GM20431 (cell line): ENCODE measurements around the gene ABTB2.
"Not testable (repeated sequence)": the region's sequence is repeated elsewhere in the genome, so short reads cannot be mapped to it uniquely, and the experiment has no call there.

ENCODE experiments used
- in situ Hi-C: fragments of 300-500 bp; cut with MseI, MboI; formaldehyde crosslinking; loops from one replicate; pipeline ENCODE4 v1.15.0; 2020; ENCODE audit warnings: low sequenced_read_pairs; ENCODE audit not compliant: unreplicated experiment

The ABTB2 gene

DNA sequence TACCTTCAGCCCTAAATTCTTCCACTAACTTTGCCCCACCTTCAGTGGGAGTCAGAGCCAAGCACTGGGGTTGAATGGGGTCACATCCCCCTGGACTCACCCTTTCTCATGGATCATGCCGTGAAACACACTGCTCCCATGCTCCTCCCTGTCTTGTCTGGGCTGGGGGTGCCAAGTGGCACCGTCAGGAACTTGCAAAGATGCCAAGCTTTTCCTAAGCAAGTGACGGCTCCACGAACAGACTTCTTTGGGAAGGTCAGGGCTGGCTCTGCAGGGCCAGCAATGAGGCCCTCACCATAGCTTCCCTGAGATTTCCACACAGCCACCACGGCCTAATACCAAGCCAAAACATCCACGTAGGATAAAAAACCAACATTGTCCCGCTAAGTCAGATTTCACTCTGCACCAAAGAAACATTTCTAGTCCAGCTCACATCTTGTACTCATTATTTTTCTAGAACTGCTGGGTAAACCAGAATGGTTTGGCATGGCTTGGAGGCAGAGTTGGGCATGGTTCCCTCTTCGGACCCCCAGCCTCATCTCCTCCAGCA, 175.9 kb downstream of the ABTB2 start:
- in situ Hi-C loops, result no loop called here

DNA sequence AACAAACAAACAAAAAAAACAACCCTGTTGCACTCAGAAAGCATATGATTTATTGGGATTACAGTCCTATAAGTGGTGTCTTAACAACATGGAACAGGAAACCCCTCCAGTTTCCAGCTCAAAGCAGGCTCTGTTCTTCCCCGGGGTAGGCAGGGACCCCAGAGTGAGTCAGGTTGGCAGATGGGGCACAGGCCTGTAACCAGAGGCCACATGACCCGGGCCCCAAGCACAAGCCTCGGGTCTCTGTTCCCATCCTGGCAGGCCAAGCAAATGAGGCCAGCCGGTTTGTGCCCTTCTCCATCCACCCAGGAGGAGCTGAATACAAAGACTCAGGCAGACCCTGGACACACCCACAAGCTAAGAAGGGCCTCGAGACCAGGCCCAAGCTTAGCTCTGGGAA, 176.6 kb downstream of the ABTB2 start:
- in situ Hi-C loops, result no loop called here

DNA sequence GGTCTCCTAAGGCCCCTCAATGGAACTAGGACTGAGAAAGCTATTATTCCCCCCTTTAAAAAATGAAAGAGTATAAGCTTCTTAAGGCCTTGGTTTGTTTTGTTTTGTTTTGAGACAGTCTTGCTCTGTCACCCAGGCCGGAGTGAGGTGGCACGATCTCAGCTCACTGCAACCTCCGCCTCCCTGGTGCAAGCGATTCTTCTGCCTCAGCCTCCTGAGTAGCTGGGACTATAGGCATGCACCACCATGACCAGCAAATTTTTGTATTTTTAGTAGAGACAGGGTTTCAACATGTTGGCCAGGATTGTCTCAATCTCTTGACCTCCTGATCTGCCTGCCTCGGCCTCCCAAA, 177.0 kb downstream of the ABTB2 start:
- in situ Hi-C loops, result not testable (repeated sequence)

DNA sequence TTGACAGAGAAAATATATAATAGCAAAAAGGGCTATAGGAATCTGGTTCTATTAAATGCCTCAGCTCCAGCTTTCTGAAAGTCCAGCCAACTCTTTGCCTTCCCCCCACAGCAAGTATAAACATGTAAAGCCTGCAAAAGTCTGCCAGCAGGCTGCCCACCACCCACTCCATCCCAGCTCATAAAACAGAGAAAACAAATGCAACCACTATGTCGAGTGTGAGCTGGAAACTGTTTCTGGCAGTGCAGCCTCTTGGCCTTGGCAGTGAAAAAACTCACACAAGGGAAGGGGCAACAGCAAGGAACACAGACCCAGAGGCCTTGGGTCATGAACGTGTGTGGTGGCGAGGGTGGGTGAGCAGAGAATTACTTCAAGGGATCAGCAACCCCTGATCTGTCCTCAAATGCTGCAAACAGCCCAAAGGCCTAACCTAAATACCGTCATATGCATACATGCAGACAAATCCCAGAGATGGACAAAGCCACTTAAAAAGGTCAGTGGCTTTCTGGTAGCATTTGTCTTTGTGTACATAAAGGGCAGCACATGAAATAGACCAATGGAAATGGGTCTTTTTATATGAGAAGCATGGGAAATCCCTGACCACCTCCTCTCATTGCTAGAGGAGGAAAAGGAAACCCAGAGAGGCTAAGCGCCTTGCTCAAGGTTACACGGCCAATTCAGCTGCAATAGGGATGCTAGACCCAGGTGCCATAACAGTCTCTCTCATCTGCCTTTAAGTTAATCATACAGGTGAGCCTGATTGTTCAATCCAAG, 177.6 kb downstream of the ABTB2 start:
- in situ Hi-C loops, result no loop called here

DNA sequence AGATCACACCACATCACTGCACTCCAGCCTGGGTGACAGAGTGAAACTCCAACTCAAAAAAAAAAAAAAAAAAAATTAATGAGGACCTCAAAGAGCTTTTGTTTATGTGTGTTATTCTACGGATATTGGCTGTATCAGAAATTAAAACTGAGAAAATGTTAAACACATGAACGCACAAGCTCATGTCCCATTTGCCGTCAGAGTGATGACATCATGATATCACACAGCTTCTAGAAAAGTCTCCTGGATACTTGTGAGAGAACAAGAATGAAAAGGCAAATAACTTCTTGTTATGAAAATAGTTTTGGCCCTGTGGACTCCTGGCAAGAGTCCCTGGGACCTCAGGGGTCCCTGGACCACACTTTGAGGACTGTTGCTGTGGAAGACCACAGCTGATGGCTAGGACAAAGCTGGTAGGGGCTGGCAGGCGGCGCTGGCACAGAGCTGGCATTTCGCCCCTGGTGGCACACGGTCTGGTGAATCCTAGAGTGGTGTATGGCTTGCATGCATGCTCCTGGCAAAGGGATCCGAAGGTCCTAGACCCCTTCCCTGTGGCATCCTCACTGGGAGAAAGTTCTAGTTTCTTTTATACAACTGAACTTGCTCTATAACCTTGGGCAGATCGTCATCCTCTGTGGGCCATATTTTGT, 178.7 kb downstream of the ABTB2 start:
- in situ Hi-C loops, result loop anchor here (10.0 kb wide), 1 partner anchor 176 kb away; the partner anchor contains the start of gene ABTB2

DNA sequence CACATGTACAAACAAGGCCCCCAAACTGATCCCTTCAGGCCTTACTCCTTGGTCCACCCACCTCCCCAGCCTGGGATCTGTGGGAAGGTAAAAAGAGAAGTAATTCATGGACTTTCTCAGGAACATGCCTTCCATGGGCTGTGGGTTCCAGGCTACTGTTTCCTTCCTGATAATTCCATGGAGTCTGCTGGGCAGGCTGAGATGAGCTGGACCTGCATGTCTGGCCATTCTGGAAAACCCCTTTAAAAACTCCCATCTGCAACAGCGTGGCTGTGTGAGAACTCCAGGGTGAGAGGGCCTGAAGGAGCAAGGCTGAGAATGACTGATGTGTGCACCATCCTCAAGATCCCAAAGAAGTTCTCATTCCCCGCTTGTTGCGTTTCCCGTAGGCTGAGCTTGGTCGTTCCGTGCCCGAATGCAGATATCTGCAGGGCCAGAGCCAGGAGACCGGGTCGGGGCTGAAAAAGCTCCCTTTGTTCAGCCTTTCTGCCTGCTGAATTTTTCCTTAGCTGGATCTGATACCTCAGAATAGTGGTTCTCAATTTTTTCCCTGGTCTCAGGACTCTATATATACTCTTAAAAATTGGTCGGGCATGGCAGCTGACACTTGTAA, 179.5 kb downstream of the ABTB2 start:
- in situ Hi-C loops, result loop anchor here (10.0 kb wide), 1 partner anchor 176 kb away; the partner anchor contains the start of gene ABTB2

DNA sequence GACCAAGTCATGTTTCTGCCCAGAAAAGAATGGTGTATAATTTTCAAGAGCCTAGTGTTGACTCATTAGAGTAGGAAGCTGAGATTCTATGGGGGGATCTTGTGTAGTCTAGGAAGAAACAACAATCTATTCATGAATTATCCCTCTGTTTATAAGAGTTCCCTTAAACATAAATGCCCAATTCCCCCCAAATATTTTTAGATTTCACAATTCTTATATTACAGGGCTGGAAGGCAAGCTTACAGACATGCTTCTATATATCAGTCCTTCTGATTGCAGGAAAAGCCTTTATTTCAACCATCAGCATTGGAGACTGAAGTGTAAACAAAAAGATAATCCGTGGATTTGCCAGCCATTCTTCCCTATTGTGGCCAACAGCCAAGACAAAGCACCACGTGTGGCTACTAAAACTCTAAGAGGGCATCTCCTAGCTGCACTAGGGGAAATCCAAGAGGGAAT, 181.0 kb downstream of the ABTB2 start:
- in situ Hi-C loops, result loop anchor here (10.0 kb wide), 1 partner anchor 178 kb away; the partner anchor contains the start of gene ABTB2

DNA sequence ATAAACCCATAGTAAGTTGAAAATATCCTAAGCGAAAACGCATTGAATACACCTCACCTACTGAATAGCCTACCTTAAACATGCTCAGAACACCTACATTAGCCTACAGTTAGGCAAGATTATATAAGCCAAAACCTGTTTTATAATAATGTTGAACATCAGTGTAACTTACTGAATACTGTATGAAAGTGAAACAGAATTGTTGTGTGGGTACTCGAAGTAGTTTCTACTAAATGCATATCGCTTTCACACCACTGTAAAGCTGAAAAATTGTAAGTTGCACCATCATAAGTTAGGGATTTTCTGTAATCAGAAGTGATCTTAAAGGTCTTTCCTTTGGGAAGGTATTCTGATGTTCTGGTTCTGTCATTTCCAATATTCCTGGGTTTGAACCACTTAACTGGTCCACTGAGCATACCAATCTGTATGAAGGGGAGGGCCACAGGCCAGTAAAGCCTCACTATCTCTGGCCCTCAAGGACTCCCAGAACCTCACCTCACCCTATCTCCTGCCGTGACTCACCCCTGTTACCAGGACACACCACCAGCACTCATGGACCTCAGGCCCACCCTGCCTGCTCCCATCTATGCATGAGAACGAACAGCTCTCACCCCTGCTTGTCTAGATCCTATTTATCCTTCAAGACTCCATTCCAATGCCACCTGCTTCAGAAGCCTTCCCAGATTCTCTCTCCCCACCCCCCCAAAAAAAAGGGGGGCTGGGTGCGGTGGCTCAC, 182.4 kb downstream of the ABTB2 start:
- in situ Hi-C loops, result loop anchor here (10.0 kb wide), 1 partner anchor 179 kb away; the partner anchor contains the start of gene ABTB2

DNA sequence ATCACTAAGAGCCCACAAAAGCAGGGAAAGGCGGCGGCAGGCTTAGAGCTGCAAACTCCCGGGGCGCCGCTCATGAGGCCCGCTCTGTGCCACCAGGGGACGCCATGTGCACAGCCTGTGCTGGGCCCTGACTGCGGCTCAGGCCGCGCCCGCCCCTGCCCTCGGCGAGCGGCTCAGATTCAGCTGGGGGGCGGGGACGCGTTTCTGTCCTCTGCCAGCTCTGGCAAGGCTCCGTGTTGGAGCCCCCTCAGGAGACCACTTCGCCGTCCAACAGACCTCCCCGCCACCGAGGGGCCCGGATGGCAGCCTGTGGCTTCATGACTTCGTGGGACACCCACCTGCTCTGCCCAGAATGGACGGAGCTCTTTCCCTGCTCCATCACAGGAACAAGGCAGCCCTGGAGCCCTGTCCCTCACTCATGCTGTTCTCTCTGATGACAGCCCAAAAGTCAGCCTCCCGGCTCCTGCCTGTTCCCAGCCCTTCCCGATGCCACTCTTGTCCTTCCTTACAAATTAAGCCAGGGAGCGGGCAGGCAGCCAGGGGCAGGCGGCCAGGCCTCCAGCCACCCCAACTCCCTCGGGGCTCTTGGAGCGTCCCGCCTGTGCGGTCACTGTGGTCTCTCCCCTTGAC, 183.3 kb downstream of the ABTB2 start:
- in situ Hi-C loops, result loop anchor here (10.0 to 25.0 kb wide), 3 partner anchors 180 to 313 kb away; partner anchors contain the start of gene ABTB2

DNA sequence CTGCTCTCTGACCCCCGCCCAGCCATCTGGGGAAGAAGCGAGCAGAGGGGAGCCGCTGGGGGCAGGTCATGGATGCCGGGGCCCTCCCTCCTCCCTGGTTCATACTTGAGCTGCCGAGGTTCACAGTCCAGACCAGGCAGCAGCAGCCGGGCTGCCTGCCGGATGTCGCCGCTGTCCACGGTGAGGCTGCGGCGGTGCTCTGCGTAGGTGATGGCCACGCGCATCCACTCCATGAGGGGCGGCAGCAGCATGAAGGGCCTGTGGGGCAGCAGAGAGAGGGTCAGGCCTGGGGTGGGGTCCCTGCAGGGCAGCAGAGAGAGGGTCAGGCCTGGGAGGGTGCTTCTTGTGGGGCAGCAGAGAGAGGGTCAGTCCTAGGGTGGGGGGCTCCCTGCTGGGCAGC, 184.8 kb downstream of the ABTB2 start:
- in situ Hi-C loops, result loop anchor here (10.0 to 25.0 kb wide), 3 partner anchors 182 to 314 kb away; partner anchors contain the start of gene ABTB2

DNA sequence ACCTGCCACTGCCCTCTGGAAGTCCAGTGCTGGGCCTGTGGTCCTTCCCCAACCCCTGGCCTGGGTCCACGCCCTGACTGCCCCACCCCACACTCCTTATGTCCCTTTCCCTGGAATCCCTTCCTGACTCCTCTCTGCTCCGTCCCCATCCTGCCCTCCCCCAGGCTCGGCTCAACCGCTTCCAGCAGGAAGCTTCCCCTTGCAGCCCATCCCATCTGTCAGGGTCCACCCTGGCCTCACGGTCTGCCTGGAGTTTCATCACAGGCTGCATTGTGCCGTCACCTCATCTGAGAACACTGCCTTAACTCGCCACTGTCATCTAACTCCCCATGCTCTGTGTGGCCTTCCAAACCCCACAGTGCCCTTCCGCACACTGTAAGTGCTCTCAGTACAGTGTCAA, 188.1 kb downstream of the ABTB2 start:
- in situ Hi-C loops, result loop anchor here (10.0 to 25.0 kb wide), 3 partner anchors 185 to 318 kb away; partner anchors contain the start of gene ABTB2

DNA sequence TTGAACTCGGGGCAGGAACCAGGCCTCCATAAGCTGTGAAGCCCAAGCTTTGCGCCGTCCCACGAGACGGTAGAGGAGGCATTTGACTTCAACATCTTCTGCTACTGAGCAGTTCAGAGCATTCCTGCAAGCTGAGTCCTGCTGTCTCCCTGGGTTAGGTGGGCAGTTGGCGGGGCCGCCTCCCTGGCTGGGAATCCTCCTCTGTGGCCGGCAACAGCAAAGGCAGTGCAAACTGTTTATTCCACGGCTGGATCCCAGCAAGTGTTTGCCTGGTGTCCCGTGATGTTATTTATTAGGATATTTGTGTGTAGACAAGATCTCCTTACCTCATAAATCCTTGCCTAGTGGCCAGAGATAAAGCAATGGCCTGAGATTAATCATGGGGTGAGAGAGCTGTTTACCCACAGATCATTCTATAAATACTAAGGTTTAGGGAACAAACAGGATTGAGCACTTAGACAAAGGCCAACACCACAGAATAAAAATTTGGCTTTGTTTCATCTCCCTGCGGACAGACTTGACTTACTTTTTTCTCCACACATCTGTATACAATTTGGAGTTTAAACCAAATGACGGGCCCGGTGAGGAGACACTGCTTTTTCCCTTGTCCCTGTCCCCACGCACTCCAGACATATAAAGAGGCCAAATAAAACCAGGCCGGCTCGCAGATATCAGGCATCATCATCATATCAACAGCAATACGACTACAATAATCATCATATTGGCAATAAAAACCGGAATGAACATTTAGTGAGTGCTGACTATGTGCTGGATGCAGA, 189.0 kb downstream of the ABTB2 start:
- in situ Hi-C loops, result loop anchor here (25.0 kb wide), 2 partner anchors 307 to 318 kb away; no protein-coding TSS in a partner anchor

DNA sequence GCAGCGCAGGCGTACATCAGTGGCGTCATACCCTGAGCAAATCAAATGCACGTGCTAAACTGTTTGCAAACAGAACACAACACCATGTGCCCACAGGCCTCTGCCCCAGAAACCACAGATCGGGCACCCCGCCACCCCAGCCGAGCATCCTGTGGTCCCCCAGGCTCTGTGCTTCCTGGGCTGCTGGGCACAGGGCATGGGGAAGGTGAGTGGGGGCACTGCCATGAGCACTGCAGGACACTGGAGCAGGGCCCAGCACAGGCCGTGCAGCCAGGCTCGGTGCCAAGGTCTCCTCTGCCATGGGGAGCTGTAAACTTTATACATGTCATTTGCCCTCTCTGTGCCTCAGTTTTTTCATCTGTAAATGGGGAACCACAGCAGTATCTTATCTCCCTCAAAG, 189.8 kb downstream of the ABTB2 start:
- in situ Hi-C loops, result loop anchor here (25.0 kb wide), 2 partner anchors 306 to 319 kb away; no protein-coding TSS in a partner anchor

DNA sequence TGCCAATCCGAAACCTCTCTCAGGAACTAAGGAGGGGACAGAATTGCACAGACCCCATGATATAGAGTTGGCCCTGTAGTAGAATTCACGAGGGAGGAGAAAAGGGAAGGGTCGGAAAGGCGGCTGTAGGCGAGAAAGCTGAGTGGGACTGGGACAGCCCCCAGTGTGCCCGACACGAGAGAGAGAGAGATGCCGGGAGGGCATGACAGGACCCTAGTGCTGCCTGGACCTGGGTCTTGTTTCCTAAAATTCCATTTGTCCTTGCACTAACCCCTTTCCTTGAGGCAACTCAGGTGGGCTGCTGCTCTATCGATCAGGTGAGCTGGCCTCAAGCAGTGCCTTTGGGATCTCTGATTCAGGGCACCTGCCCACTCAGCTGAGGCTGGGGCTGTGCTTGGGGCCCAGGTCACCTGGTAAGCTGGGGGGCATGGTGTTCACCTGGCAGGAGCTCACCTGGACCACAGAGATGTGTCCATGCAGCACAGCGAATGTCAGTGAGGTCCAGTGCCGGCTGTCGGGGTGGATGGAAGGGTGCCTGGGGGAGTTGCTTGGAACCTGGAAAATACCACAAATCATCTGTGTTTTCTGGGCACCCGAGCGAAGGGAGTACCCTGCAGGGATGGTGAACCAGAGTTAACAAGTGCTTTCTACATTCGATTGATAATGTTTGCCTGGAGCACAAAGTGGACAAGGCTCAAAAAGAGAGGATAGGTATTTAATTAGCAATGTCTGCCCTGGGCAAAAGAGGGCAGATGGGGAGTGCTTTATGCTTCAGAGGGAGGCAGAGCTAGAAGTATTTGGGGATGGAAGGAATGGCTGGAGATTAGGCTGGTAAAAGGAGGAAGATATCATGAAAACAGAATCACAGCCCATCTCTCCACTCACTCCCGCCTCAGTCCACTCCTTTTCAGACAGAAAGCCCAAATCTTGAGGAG, 190.7 kb downstream of the ABTB2 start:
- in situ Hi-C loops, result loop anchor here (25.0 kb wide), 2 partner anchors 305 to 320 kb away; no protein-coding TSS in a partner anchor

DNA sequence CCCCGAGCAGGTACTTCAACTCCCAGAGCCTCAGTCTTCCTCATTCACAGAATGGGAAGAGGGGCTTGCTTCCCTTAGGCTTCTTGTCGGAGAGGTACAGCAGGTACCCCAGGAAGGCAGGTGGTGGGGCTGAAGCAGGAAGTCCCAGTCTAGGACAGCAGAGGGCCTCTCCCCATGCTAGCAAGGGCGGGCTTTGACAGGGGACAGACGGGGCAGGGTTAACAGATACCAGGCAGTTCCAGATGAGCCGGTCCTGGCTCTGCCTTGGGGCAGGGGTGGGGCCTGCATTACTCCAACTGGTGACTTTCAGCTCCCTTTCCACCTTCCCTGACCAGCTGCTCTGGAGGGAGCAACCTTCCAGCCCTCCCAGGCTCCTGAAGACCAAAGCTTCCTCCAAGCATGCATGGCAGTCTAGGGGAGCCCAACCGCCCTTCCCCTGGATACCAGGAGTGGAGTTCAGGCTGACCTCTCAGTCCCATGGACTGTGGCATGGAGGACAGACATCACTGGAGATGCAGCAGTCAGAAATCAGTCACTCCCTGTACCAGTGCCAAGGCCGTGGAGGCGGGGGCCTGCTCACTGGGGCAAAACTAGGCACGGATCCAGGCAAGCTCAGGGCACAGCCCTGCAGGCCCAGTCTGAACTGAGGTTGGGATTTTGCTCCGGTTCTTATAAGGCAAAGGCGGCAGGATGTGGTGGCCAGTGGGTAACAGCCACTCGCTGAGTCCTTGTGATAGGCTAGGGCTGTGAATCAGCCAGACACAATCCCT, 191.8 kb downstream of the ABTB2 start:
- in situ Hi-C loops, result loop anchor here (25.0 kb wide), 2 partner anchors 304 to 321 kb away; no protein-coding TSS in a partner anchor

DNA sequence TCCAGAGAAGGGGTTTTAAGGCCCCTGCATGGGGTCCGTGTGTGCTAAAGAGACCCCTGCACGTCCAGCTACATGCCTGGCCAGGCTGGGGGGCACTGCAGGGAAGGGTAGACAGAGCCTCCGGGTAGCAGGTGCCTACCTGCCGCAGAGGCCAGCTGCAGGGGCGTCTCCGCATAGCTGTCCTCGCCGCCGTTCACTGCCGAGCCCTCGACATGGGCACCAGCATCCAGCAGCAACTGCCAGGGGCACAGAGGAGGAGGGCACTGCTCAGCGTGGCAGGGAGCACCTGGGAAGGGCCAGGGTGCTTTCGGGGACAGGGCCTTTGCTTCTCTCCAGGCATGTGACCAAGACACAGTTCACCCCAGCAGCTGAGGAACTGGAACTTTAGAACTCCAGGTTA, 192.7 kb downstream of the ABTB2 start:
- in situ Hi-C loops, result loop anchor here (25.0 kb wide), 2 partner anchors 303 to 322 kb away; no protein-coding TSS in a partner anchor
